ENCODE data around the gene SLCO4A1. TPM values are rescaled to one million over a fixed set of nuclear protein-coding genes. Genes with fewer than 3 reads are reported as not detected.

Gene SLCO4A1
- total RNA-seq, 1 experiment from 2014 or later = 48.8 TPM

- H3K4me3 ChIP-seq (ENCODE audit: low read depth, low read length, poor library complexity, severe bottlenecking) = no peak overlapping the region
- ChIA-PET POLR2A (ENCODE audit: low non-redundant PET) (interaction anchor here (0.6 kb wide), 1 partner anchor 28 kb away, joined by 3 read pairs; no protein-coding TSS in a partner anchor), CTCF (no interaction called here)
- H3K36me3 ChIP-seq (ENCODE audit: insufficient read depth, low read length, poor library complexity, severe bottlenecking) = no peaks in the 10 kb centered on the region
- no peaks in the 10 kb centered on the region for H3K9me3 ChIP-seq (ENCODE audit: low read depth, low read length, poor library complexity, severe bottlenecking)
- H3K27me3 ChIP-seq (replicated peaks; ENCODE audit: insufficient read depth, low read depth, low read length, poor library complexity) = peaks cover 18% of the 10 kb centered on the region
- no TSS peak for BruUV-seq (replicated peaks)
- peaks cover 23% of the 10 kb centered on the region for H3K4me1 ChIP-seq (ENCODE audit: insufficient read depth, low read length, poor library complexity, severe bottlenecking)
- DNase-seq (ENCODE audit: low spot score) = no peak
- H3K27ac ChIP-seq (ENCODE audit: low read depth, low read length, poor library complexity, severe bottlenecking) = no peak overlapping the region
- intact Hi-C loops (cut with micrococcal nuclease; ENCODE audit: unreplicated experiment) = no loop called here
- no peak for TF ChIP-seq CTCF (conservative IDR thresholded peaks at IDR 0.05; ENCODE audit: low read depth, low read length)
These were observed 43.5 kb upstream of the SLCO4A1 start for GRCh38 chr20:62598761-62599194.

- H3K27ac ChIP-seq (ENCODE audit: low read depth, low read length, poor library complexity, severe bottlenecking) = no peak overlapping the region
- H3K4me3 ChIP-seq (ENCODE audit: low read depth, low read length, poor library complexity, severe bottlenecking) = no peak overlapping the region
- POLR2A ChIA-PET (ENCODE audit: low non-redundant PET) = no interaction called here
- H3K4me1 ChIP-seq (ENCODE audit: insufficient read depth, low read length, poor library complexity, severe bottlenecking) = peaks cover 23% of the 10 kb centered on the region
- no peaks in the 10 kb centered on the region for H3K36me3 ChIP-seq (ENCODE audit: insufficient read depth, low read length, poor library complexity, severe bottlenecking)
- DNase-seq (ENCODE audit: low spot score) = no peak
- intact Hi-C loops (cut with micrococcal nuclease; ENCODE audit: unreplicated experiment) = no loop called here
- CTCF ChIA-PET = no interaction called here
- H3K9me3 ChIP-seq (ENCODE audit: low read depth, low read length, poor library complexity, severe bottlenecking) = no peaks in the 10 kb centered on the region
- H3K27me3 ChIP-seq (replicated peaks; ENCODE audit: insufficient read depth, low read depth, low read length, poor library complexity) = peaks cover 11% of the 10 kb centered on the region
- no peak for TF ChIP-seq EZH2 (IDR thresholded peaks at IDR 0.05; ENCODE audit: borderline replicate concordance, low read depth, low read length, poor library complexity, severe bottlenecking)
- no peak for TF ChIP-seq CTCF (conservative IDR thresholded peaks at IDR 0.05; ENCODE audit: low read depth, low read length)
- no TSS peak for BruUV-seq (replicated peaks)
These were observed 42.8 kb upstream of the SLCO4A1 start for GRCh38 chr20:62599216-62600110.

GRCh38 chr20:62601172-62601571, 41.1 kb upstream of the SLCO4A1 start:
- H3K36me3 ChIP-seq (ENCODE audit: insufficient read depth, low read length, poor library complexity, severe bottlenecking) = no peaks in the 10 kb centered on the region
- peaks cover 18% of the 10 kb centered on the region for H3K4me1 ChIP-seq (ENCODE audit: insufficient read depth, low read length, poor library complexity, severe bottlenecking)
- no peak for DNase-seq (ENCODE audit: low spot score)
- no peak for TF ChIP-seq CTCF (conservative IDR thresholded peaks at IDR 0.05; ENCODE audit: low read depth, low read length)
- no peak for TF ChIP-seq EZH2 (IDR thresholded peaks at IDR 0.05; ENCODE audit: borderline replicate concordance, low read depth, low read length, poor library complexity, severe bottlenecking)
- no peaks in the 10 kb centered on the region for H3K9me3 ChIP-seq (ENCODE audit: low read depth, low read length, poor library complexity, severe bottlenecking)
- CTCF ChIA-PET = no interaction called here
- no peak overlapping the region for H3K27ac ChIP-seq (ENCODE audit: low read depth, low read length, poor library complexity, severe bottlenecking)
- no peak overlapping the region for H3K4me3 ChIP-seq (ENCODE audit: low read depth, low read length, poor library complexity, severe bottlenecking)
- intact Hi-C loops (cut with micrococcal nuclease; ENCODE audit: unreplicated experiment) = no loop called here
- no peaks in the 10 kb centered on the region for H3K27me3 ChIP-seq (replicated peaks; ENCODE audit: insufficient read depth, low read depth, low read length, poor library complexity)
- POLR2A ChIA-PET (ENCODE audit: low non-redundant PET) = no interaction called here
- BruUV-seq (replicated peaks) = no TSS peak
